Measurements from ENCODE around the gene SNX15.
A peak's percentile ranks its signal among the peaks of the same experiment; 100 is the strongest.
"Not testable (repeated sequence)": the region's sequence is repeated elsewhere in the genome, so short reads cannot be mapped to it uniquely, and the experiment has no call there.

SNX15 gene

GRCh38 chr11:65021509-65021908, 5.7 kb upstream of the SNX15 start:
- Histone ChIP-seq H3K4me2 (ENCODE audit: insufficient read depth, low read length) (no peak overlapping the region), H3K4me3 (ENCODE audit: low read depth in 1 of 2, low read length in 2 of 2) (no peak overlapping the region), H3K79me2 (ENCODE audit: insufficient read depth, low read length) (peaks cover 15% of the 10 kb centered on the region), H2AFZ (ENCODE audit: low read depth, low read length) (no peak overlapping the region), H3K27me3 (ENCODE audit: insufficient read depth, low read length, poor library complexity) (no peaks in the 10 kb centered on the region), H3K4me1 (ENCODE audit: insufficient read depth, low read length) (peaks cover 5% of the 10 kb centered on the region; the same call in 1 of the 2 replicates), H4K20me1 (ENCODE audit: insufficient read depth, low read length) (peaks cover 15% of the 10 kb centered on the region), H3K36me3 (ENCODE audit: insufficient read depth, low read length) (peaks cover 47% of the 10 kb centered on the region), H3K9me3 (ENCODE audit: insufficient read depth, low read length, severe bottlenecking) (no peaks in the 10 kb centered on the region), H3K27ac (ENCODE audit: low read length) (no peak overlapping the region), H3K9ac (ENCODE audit: low read depth, low read length) (no peak overlapping the region)
- ATAC-seq (ENCODE audit: insufficient read depth, low read depth) (no peak), DNase-seq (no peak)
- no peak for TF ChIP-seq EZH2 (IDR thresholded peaks at IDR 0.05; ENCODE audit: borderline replicate concordance, low read depth, low read length, severe bottlenecking)
- TF ChIP-seq, protein P1, sequence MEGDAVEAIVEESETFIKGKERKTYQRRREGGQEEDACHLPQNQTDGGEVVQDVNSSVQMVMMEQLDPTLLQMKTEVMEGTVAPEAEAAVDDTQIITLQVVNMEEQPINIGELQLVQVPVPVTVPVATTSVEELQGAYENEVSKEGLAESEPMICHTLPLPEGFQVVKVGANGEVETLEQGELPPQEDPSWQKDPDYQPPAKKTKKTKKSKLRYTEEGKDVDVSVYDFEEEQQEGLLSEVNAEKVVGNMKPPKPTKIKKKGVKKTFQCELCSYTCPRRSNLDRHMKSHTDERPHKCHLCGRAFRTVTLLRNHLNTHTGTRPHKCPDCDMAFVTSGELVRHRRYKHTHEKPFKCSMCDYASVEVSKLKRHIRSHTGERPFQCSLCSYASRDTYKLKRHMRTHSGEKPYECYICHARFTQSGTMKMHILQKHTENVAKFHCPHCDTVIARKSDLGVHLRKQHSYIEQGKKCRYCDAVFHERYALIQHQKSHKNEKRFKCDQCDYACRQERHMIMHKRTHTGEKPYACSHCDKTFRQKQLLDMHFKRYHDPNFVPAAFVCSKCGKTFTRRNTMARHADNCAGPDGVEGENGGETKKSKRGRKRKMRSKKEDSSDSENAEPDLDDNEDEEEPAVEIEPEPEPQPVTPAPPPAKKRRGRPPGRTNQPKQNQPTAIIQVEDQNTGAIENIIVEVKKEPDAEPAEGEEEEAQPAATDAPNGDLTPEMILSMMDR (IDR thresholded peaks at IDR 0.05; ENCODE audit: borderline replicate concordance, extremely low read depth, low read length, poor library complexity, severe bottlenecking) = no peak

DNA sequence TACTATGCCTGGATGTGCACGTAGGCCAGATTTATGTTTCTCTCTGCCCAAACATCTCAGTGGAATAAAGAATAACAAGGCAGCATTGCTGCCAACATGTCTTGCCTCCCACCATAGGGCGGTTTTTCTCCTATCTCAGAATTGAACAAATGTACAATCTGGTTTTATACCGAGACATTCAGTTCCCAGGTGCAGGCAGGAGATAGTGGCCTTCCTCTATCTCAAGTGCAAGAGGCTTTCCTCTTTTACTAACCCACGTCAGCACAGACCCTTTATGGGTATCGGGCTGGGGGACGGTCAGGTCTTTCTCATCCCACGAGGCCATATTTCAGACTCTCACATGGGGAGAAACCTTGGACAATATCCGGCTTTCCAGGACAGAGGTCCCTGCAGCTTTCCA, 3.7 kb upstream of the SNX15 start:
- H3K27ac ChIP-seq (ENCODE audit: low read length); H2AFZ ChIP-seq (ENCODE audit: low read depth, low read length); H4K20me1 ChIP-seq (ENCODE audit: insufficient read depth, low read length); H3K27me3 ChIP-seq (ENCODE audit: insufficient read depth, low read length, poor library complexity); H3K4me3 ChIP-seq (ENCODE audit: low read depth in 1 of 2, low read length in 2 of 2); DNase-seq; H3K4me2 ChIP-seq (ENCODE audit: insufficient read depth, low read length); H3K79me2 ChIP-seq (ENCODE audit: insufficient read depth, low read length); H3K9me3 ChIP-seq (ENCODE audit: insufficient read depth, low read length, severe bottlenecking); H3K9ac ChIP-seq (ENCODE audit: low read depth, low read length); ATAC-seq (ENCODE audit: insufficient read depth, low read depth): not testable (repeated sequence)
- Histone ChIP-seq H3K4me1 (ENCODE audit: insufficient read depth, low read length) (peaks cover 18% of the 10 kb centered on the region), H3K36me3 (ENCODE audit: insufficient read depth, low read length) (peaks cover 31% of the 10 kb centered on the region)

DNA sequence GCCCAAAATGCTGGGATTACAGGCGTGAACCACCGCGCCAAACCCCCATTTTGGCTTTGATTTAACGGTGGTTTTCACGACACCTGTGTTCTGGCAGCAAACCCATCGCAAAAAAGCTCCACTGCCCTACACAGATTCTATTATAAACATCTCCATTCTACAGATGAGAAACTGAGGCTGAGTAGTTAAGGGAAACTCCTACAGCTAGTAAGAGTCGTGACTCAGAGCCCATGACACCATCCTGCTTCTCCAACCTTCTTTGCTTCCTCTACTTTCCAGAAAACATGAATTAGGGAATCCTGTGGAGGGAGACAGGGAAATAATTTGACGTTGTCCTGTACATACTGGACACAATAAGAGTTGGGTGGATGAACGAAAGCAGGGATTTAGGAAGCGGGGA, 429 bp upstream of the SNX15 start:
- ATAC-seq (ENCODE audit: insufficient read depth, low read depth) = no peak
- H3K27me3 ChIP-seq (ENCODE audit: insufficient read depth, low read length, poor library complexity) = no peaks in the 10 kb centered on the region
- H2AFZ ChIP-seq (ENCODE audit: low read depth, low read length) = peak overlapping the region; percentile 87
- peaks cover 24% of the 10 kb centered on the region for H3K4me1 ChIP-seq (ENCODE audit: insufficient read depth, low read length)
- H3K9me3 ChIP-seq (ENCODE audit: insufficient read depth, low read length, severe bottlenecking) = no peaks in the 10 kb centered on the region
- peaks cover 6% of the 10 kb centered on the region for H3K79me2 ChIP-seq (ENCODE audit: insufficient read depth, low read length)
- H3K36me3 ChIP-seq (ENCODE audit: insufficient read depth, low read length) = peaks cover 6% of the 10 kb centered on the region
- H4K20me1 ChIP-seq (ENCODE audit: insufficient read depth, low read length) = no peaks in the 10 kb centered on the region
- H3K4me2 ChIP-seq (ENCODE audit: insufficient read depth, low read length) = peak overlapping the region; percentile 96
- TF ChIP-seq, protein P1 (IDR thresholded peaks at IDR 0.05; ENCODE audit: borderline replicate concordance, extremely low read depth, low read length, poor library complexity, severe bottlenecking) = no peak
- no peak for TF ChIP-seq EZH2 (IDR thresholded peaks at IDR 0.05; ENCODE audit: borderline replicate concordance, low read depth, low read length, severe bottlenecking)
- H3K9ac ChIP-seq (ENCODE audit: low read depth, low read length) = peak overlapping the region; percentile 63
- peak overlapping the region; percentile 86 for H3K27ac ChIP-seq (ENCODE audit: low read length)
- DNase-seq = no peak
- H3K4me3 ChIP-seq (ENCODE audit: low read depth in 1 of 2, low read length in 2 of 2) = peak overlapping the region in 1 of 2 experiments; percentile 67; a peak in 2 of 4 replicates

- no peaks in the 10 kb centered on the region for H3K27me3 ChIP-seq (ENCODE audit: insufficient read depth, low read length, poor library complexity)
- TF ChIP-seq, protein P1 (IDR thresholded peaks at IDR 0.05; ENCODE audit: borderline replicate concordance, extremely low read depth, low read length, poor library complexity, severe bottlenecking) = no peak
- no peak for TF ChIP-seq EZH2 (IDR thresholded peaks at IDR 0.05; ENCODE audit: borderline replicate concordance, low read depth, low read length, severe bottlenecking)
- DNase-seq (no peak), ATAC-seq (ENCODE audit: insufficient read depth, low read depth) (no peak)
- no peak overlapping the region for H3K4me3 ChIP-seq (ENCODE audit: low read depth in 1 of 2, low read length in 2 of 2)
- H3K9me3 ChIP-seq (ENCODE audit: insufficient read depth, low read length, severe bottlenecking) = no peaks in the 10 kb centered on the region
- peaks cover 17% of the 10 kb centered on the region for H3K4me1 ChIP-seq (ENCODE audit: insufficient read depth, low read length)
- no peaks in the 10 kb centered on the region for H4K20me1 ChIP-seq (ENCODE audit: insufficient read depth, low read length)
- H3K79me2 ChIP-seq (ENCODE audit: insufficient read depth, low read length) = peaks cover 6% of the 10 kb centered on the region
- H3K9ac ChIP-seq (ENCODE audit: low read depth, low read length) = no peak overlapping the region
- H3K27ac ChIP-seq (ENCODE audit: low read length) = no peak overlapping the region
- no peak overlapping the region for H3K4me2 ChIP-seq (ENCODE audit: insufficient read depth, low read length)
- H2AFZ ChIP-seq (ENCODE audit: low read depth, low read length) = no peak overlapping the region
- H3K36me3 ChIP-seq (ENCODE audit: insufficient read depth, low read length) = peaks cover 33% of the 10 kb centered on the region
These were observed 5.0 kb downstream of the SNX15 start for GRCh38 chr11:65032216-65032615.
